KMS-11 (cell line): ENCODE results near the gene CRISP2.

Experiments
- H2AFZ ChIP-seq: fragments of 200-600 bp; sonication (generic); 2 replicates; pipeline ENCODE4 v1.6.1; 2016; ENCODE audit warnings: antibody characterized with exemption, mixed run types, low read depth
- H3K27ac ChIP-seq: fragments of 200-600 bp; sonication (generic); 2 replicates; pipeline ENCODE4 v1.6.1; 2016; ENCODE audit warnings: mild to moderate bottlenecking, mixed run types
- H3K27me3 ChIP-seq: fragments of 200-600 bp; sonication (generic); 2 replicates; pipeline ENCODE4 v1.6.1; 2017; ENCODE audit warnings: mild to moderate bottlenecking, low read depth, mixed run types, moderate library complexity; ENCODE audit not compliant: insufficient read depth
- H3K36me3 ChIP-seq: fragments of 200-600 bp; sonication (generic); 2 replicates; pipeline ENCODE4 v1.6.1; 2017; ENCODE audit warnings: mild to moderate bottlenecking, mixed run types; ENCODE audit not compliant: insufficient read depth
- H3K4me1 ChIP-seq: fragments of 200-600 bp; sonication (generic); 2 replicates; pipeline ENCODE4 v1.6.1; 2016; ENCODE audit warnings: mild to moderate bottlenecking, low read depth, mixed run types; ENCODE audit not compliant: poor library complexity, severe bottlenecking
- H3K4me2 ChIP-seq: fragments of 200-600 bp; sonication (generic); 2 replicates; pipeline ENCODE4 v1.7.0; 2016; ENCODE audit warnings: mild to moderate bottlenecking, mixed run types
- H3K4me3 ChIP-seq: fragments of 200-600 bp; sonication (generic); IDR thresholded peaks from 2 replicates; pipeline ENCODE4 v1.6.1; 2017; ENCODE audit warnings: low read depth, low read length, mixed read lengths; ENCODE audit not compliant: insufficient read depth
- H3K79me2 ChIP-seq: fragments of 200-600 bp; sonication (generic); 2 replicates; pipeline ENCODE4 v1.6.1; 2016; ENCODE audit warnings: low read depth, mixed run types; ENCODE audit not compliant: insufficient read depth
- H3K9ac ChIP-seq: fragments of 200-600 bp; sonication (generic); 2 replicates; pipeline ENCODE4 v1.6.1; 2016; ENCODE audit warnings: mild to moderate bottlenecking, mixed run types
- H4K20me1 ChIP-seq: fragments of 200-600 bp; sonication (generic); 2 replicates; pipeline ENCODE4 v1.6.1; 2016; ENCODE audit warnings: mild to moderate bottlenecking, mixed run types; ENCODE audit not compliant: insufficient read depth
- CTCF ChIP-seq: fragments of 200-600 bp; sonication (generic); conservative IDR thresholded peaks from 2 replicates; pipeline ENCODE4 v1.6.1; 2017; ENCODE audit warnings: low read depth, mild to moderate bottlenecking, antibody characterized with exemption, low read length, moderate library complexity, mixed read lengths

CRISP2 gene

DNA sequence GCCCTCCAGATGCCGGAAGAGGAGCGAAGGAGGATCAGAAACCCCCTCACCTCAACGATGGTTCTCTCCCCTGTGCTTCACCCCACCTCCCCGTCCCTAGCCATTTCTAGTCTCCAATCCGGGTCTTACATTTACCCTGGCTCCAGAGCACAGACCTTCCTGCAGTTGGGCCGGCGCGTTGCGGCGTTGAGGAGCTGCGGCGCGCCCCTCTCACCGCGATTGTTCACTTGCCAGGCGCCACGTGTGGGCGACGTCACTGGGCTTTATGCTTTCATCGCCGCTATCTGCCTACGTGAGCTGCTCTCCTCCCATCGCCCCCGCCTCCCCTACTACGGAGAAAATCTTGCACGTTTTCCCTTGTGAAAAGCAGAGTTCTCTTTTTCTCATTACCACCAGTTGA lies at the start of gene CRISP2:
TSS of gene CRISP2 (minus strand) at position 198 of the 400 bp plus-strand sequence. CDS start 4,347 bp downstream, outside the sequence.
- Histone ChIP-seq H4K20me1 (no peaks in the 10 kb centered on the region), H3K9ac (no peak within 1 kb of the TSS), H3K4me1 (no peaks in the 10 kb centered on the region), H3K79me2 (no peaks in the 10 kb centered on the region), H3K4me3 (no peak within 1 kb of the TSS), H3K36me3 (no peaks in the 10 kb centered on the region), H3K4me2 (no peak within 1 kb of the TSS), H3K27me3 (no peaks in the 10 kb centered on the region), H2AFZ (no peak within 1 kb of the TSS), H3K27ac (no peak within 1 kb of the TSS)
- no peak for TF ChIP-seq CTCF

DNA sequence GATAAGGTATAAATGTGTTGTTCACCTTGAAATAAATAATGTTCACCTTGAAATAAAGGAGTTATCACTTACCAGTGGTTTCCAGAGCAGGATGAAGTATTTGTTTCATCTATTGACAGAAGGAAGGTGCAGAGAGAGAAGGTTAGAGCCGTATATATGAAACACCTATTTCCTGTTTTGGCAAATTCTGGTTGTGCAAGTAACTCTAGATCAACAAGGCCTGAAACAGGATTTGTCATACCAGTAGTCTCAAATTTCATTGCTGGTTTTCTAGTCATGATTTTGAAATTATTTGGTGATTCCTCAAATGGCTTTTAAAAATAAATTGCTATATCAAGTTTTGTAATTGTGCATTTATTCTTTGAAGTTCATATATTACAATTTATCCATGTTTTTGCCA lies 30.9 kb upstream of the CRISP2 start, which contains the start of gene CRISP3:
TSS of gene CRISP3 (minus strand) at position 130 of the 400 bp plus-strand sequence. CDS start at position 109, 21 bp downstream.
- H3K79me2 ChIP-seq: no peaks in the 10 kb centered on the region
- H4K20me1 ChIP-seq: no peaks in the 10 kb centered on the region
- no peaks in the 10 kb centered on the region for H3K36me3 ChIP-seq
- no peaks in the 10 kb centered on the region for H3K27me3 ChIP-seq
- H3K9ac ChIP-seq: no peak within 1 kb of the TSS
- peaks cover 19% of the 10 kb centered on the region for H3K4me1 ChIP-seq
- H3K4me2 ChIP-seq: 0 out of 2 replicates have a peak within 1 kb of the TSS, but pooled peaks have one; percentile 13
- no peak within 1 kb of the TSS for H3K27ac ChIP-seq
- TF ChIP-seq CTCF: no peak
- no peak within 1 kb of the TSS for H2AFZ ChIP-seq
- H3K4me3 ChIP-seq: no peak within 1 kb of the TSS

DNA sequence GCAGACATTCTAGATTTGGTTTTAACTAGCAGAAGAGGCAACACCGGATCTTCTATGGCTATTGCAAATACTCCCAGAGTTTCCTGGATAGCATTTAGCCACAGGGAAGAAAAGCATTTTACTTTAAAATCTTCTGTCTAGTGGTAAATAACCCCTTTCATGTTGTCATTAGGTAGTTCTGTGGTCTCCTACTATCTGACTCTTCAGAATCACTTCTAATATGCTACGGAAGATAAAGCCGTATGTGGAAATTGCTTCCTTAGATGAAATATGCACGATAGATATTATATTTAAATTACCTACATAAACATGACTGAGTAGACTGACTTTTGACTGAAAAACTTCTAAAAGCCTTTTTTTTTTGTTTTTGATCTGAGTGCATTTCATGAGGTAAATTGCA lies 30.1 kb upstream of the CRISP2 start:
- Histone ChIP-seq H3K9ac (no peak overlapping the region), H3K4me2 (no peak overlapping the region)

GRCh38 chr6:49739423-49739822 lies 26.1 kb upstream of the CRISP2 start:
- no peaks in the 10 kb centered on the region for H3K36me3 ChIP-seq
- no peak overlapping the region for H3K9ac ChIP-seq
- no peaks in the 10 kb centered on the region for H3K27me3 ChIP-seq
- H3K4me3 ChIP-seq: no peak overlapping the region
- no peaks in the 10 kb centered on the region for H3K79me2 ChIP-seq
- H2AFZ ChIP-seq: no peak overlapping the region
- H3K4me1 ChIP-seq: peaks cover 11% of the 10 kb centered on the region
- H3K27ac ChIP-seq: no peak overlapping the region
- no peak overlapping the region for H3K4me2 ChIP-seq
- no peak for TF ChIP-seq CTCF
- no peaks in the 10 kb centered on the region for H4K20me1 ChIP-seq

More for the DNA sequence above, 30.1 kb upstream of the CRISP2 start:
- Histone ChIP-seq H3K36me3 (no peaks in the 10 kb centered on the region), H3K79me2 (no peaks in the 10 kb centered on the region), H3K27me3 (no peaks in the 10 kb centered on the region), H3K4me1 (peaks cover 19% of the 10 kb centered on the region), H3K27ac (no peak overlapping the region), H4K20me1 (no peaks in the 10 kb centered on the region), H2AFZ (no peak overlapping the region), H3K4me3 (no peak overlapping the region)
- TF ChIP-seq CTCF: no peak
